ENCODE measurements around the gene TMEM72. TPM values are rescaled to one million over a fixed set of nuclear protein-coding genes. Genes with fewer than 3 reads are reported as not detected.

TMEM72 gene
- total RNA-seq, 1 experiment from 2014 or later, result not detected

- Mint-ChIP-seq H3K4me3 (no peak overlapping the region), H3K27me3 (ENCODE audit: low read depth) (peaks cover 12% of the 10 kb centered on the region), H3K27ac (no peak overlapping the region), H3K9me3 (peaks cover 11 to 14% of the 10 kb centered on the region in 2 experiments), H3K36me3 (ENCODE audit: insufficient read depth in 1 of 3, low read depth in 3 of 3) (peaks cover 0 to 9% (median 6%) of the 10 kb centered on the region in 3 experiments; a peak in 5 of 7 replicates), H3K4me1 (peaks cover 13 to 15% of the 10 kb centered on the region in 2 experiments)
- Histone ChIP-seq H3K79me1 (ENCODE audit: insufficient read depth, low read depth, low read length, poor library complexity, severe bottlenecking) (no peaks in the 10 kb centered on the region), H4K91ac (ENCODE audit: insufficient read length, low read depth, low read length) (no peak overlapping the region), H4K20me1 (ENCODE audit: control insufficient read depth, insufficient read depth, insufficient read length) (no peaks in the 10 kb centered on the region), H2BK15ac (ENCODE audit: low read depth, low read length) (no peak overlapping the region), H3K14ac (ENCODE audit: insufficient read depth, low read length) (no peak overlapping the region), H3K27ac (ENCODE audit: insufficient read length, low read depth, low read length) (no peak overlapping the region), H3K9ac (ENCODE audit: extremely low read depth, insufficient read length, low read length) (no peak overlapping the region), H2BK12ac (ENCODE audit: insufficient read length, low read depth, low read length) (no peak overlapping the region), H3K4me1 (ENCODE audit: insufficient read depth, low read length) (no peaks in the 10 kb centered on the region), H4K8ac (replicated peaks; ENCODE audit: insufficient read length, low read depth, low read length) (no peak overlapping the region), H4K5ac (ENCODE audit: insufficient read length, low read depth, low read length) (no peak overlapping the region), H3K79me2 (ENCODE audit: insufficient read depth, low read length) (no peaks in the 10 kb centered on the region), H3K4ac (ENCODE audit: low read depth, low read length) (no peak overlapping the region), H3T11ph (ENCODE audit: low read length) (no peak overlapping the region), H2BK20ac (ENCODE audit: low read depth, low read length, poor library complexity, severe bottlenecking) (no peak overlapping the region), H3K27me3 (ENCODE audit: insufficient read depth, low read length) (no peaks in the 10 kb centered on the region), H2AK5ac (ENCODE audit: insufficient read length, low read length) (no peak overlapping the region), H2BK120ac (ENCODE audit: low read depth, low read length, poor library complexity, severe bottlenecking) (no peak overlapping the region), H3K9me3 (ENCODE audit: control insufficient read depth, low read depth, low read length) (no peaks in the 10 kb centered on the region), H3K23me2 (ENCODE audit: insufficient read length, low read depth, low read length, poor library complexity, severe bottlenecking) (no peaks in the 10 kb centered on the region), H3K4me2 (ENCODE audit: insufficient read depth, insufficient read length, low read length) (no peak overlapping the region), H2BK5ac (ENCODE audit: insufficient read length, low read length) (no peak overlapping the region), H2AFZ (ENCODE audit: low read length) (no peak overlapping the region), H3K56ac (ENCODE audit: insufficient read length, low read depth, low read length) (no peak overlapping the region), H3K23ac (ENCODE audit: insufficient read length, low read depth, low read length) (no peak overlapping the region), H3K18ac (ENCODE audit: insufficient read length, low read depth, low read length) (no peak overlapping the region)
- TF ChIP-seq, protein P1, sequence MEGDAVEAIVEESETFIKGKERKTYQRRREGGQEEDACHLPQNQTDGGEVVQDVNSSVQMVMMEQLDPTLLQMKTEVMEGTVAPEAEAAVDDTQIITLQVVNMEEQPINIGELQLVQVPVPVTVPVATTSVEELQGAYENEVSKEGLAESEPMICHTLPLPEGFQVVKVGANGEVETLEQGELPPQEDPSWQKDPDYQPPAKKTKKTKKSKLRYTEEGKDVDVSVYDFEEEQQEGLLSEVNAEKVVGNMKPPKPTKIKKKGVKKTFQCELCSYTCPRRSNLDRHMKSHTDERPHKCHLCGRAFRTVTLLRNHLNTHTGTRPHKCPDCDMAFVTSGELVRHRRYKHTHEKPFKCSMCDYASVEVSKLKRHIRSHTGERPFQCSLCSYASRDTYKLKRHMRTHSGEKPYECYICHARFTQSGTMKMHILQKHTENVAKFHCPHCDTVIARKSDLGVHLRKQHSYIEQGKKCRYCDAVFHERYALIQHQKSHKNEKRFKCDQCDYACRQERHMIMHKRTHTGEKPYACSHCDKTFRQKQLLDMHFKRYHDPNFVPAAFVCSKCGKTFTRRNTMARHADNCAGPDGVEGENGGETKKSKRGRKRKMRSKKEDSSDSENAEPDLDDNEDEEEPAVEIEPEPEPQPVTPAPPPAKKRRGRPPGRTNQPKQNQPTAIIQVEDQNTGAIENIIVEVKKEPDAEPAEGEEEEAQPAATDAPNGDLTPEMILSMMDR (conservative IDR thresholded peaks at IDR 0.05), result no peak
- WGBS (ENCODE audit: extremely low coverage, insufficient read length, low lambda C conversion rate), result no CpG with 5 or more reads among the region's 2 CpGs
- DNase-seq, result no peak
These were observed 5.3 kb downstream of the TMEM72 start for GRCh38 chr10:44916429-44916828.

All from H9 (cell line).